T-helper 2 cell treated with Interferon-gamma antibody and Interleukin-4, amounts not matched to agents 5 μg/mL and 100 μg/mL, for 36 hours (primary cell): ENCODE results near the gene OR12D1.
"Not testable (repeated sequence)": the region's sequence is repeated elsewhere in the genome, so short reads cannot be mapped to it uniquely, and the experiment has no call there.

Source experiments
- DNase-seq: peaks from one replicate; pipeline ENCODE4 v3.0.0; 2021; ENCODE audit warnings: low spot score
- H3K27ac Mint-ChIP-seq: one replicate; pipeline ENCODE4 v1.8.0; 2021; ENCODE audit warnings: mild to moderate bottlenecking, mixed read lengths
- H3K27me3 Mint-ChIP-seq: one replicate; pipeline ENCODE4 v1.8.0; 2021; ENCODE audit warnings: low read depth, mixed read lengths
- H3K36me3 Mint-ChIP-seq: one replicate; pipeline ENCODE4 v1.8.0; 2021; ENCODE audit warnings: low read depth, mixed read lengths
- H3K4me1 Mint-ChIP-seq: one replicate; pipeline ENCODE4 v1.8.0; 2021; ENCODE audit warnings: low read depth, mixed read lengths
- H3K4me3 Mint-ChIP-seq: one replicate; pipeline ENCODE4 v1.8.0; 2022; ENCODE audit warnings: mild to moderate bottlenecking, moderate library complexity, mixed read lengths
- H3K9me3 Mint-ChIP-seq: one replicate; pipeline ENCODE4 v1.8.0; 2021; ENCODE audit warnings: mixed read lengths

Gene OR12D1

DNA sequence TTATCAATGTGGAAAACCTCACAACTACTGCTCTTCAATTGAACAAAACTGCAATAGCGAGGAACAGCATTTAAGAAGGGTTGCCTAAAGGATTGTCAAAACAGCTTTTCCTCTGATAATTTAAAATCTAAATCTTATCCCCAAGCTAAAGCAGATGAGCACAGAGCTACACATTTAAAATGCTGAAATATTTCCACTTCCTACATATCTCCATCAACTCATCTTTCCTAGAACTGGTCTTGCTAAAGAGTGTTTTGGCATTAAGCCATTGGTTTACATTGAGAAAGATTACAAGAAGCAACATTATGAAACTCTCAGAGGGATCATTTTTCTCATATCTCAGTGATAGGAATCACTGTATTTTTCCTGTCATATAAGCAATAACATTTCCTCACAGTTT is 28.0 kb downstream of the OR12D1 start:
- no peaks in the 10 kb centered on the region for H3K9me3 Mint-ChIP-seq
- H3K4me1 Mint-ChIP-seq: no peaks in the 10 kb centered on the region
- DNase-seq: no peak
- H3K36me3 Mint-ChIP-seq: no peaks in the 10 kb centered on the region
- H3K4me3 Mint-ChIP-seq: no peak overlapping the region
- H3K27ac Mint-ChIP-seq: no peak overlapping the region
- H3K27me3 Mint-ChIP-seq: peaks cover 2% of the 10 kb centered on the region

DNA sequence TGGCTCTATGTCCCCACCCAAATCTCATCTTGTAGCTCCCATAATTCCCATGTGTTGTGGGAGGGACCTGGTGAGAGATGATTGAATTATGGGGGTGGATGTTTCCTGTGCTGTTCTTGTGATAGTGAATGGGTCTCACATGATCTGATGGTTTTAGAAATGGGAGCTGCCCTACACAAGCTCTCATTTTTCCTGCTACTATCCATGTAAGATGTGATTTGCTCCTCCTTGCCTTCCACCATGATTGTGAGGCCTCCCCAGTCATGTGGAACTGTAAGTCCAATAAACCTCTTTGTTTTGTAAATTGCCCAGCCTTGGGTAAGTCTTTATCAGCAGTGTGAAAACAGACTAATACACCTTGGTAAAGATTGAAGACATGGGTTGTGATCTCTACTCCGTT is 29.3 kb downstream of the OR12D1 start:
- H3K27me3 Mint-ChIP-seq, H3K4me3 Mint-ChIP-seq, DNase-seq, H3K36me3 Mint-ChIP-seq, H3K27ac Mint-ChIP-seq, H3K4me1 Mint-ChIP-seq, H3K9me3 Mint-ChIP-seq: not testable (repeated sequence)

DNA sequence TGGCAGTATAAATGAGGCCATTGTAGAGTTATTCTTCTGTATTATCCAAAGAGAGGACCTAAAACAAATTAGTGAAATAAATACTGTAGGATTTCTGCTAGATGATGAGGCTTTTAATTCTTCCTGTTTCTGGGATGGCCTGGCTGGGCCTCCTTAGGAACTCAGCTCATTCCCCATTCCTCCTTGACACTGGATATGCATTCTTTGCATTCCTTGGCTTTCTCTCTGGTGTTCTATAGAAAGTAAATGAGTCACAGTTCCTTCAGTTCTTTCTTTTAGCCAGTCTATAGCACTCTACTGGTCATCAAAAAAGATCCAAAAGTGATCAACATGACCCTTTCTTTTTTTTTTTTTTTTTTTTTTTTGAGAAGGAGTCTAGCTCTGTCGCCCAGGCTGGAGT is 32.9 kb downstream of the OR12D1 start:
- Mint-ChIP-seq H3K36me3 (no peaks in the 10 kb centered on the region), H3K9me3 (peaks cover 5% of the 10 kb centered on the region), H3K4me3 (no peak overlapping the region), H3K4me1 (no peaks in the 10 kb centered on the region), H3K27me3 (peaks cover 5% of the 10 kb centered on the region), H3K27ac (no peak overlapping the region)
- DNase-seq: no peak

DNA sequence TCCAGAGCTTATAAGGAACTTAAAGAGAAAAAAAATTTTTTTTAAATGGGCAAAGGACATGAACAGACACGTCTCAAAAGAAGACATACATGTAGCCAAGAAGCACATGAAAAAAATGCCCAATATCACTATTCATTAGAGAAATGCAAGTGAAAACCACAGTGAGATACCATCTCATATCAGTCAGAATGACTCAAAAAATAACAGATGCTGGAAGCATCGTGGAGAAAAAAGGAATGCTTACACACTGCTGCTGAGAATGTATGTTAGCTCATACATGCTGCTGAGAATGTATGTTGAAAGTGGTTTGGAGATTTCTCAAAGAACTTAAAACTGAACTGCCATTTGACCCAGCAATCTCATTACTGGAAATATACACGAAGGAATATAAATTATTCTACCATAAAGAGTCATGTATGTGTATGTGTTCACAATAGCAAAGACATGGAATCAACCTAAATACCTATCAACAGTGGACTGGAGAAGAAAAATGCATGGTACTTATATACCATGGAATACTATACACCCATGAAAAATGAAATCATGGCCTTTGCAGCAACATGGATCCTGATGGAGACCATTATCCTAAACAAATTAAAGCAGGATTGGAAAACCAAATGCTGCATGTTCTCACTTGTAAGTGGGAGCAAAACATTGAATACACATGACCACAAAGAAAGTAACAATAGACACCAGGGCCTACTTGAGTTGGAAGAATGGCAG is 36.9 kb downstream of the OR12D1 start:
- peaks cover 5% of the 10 kb centered on the region for H3K9me3 Mint-ChIP-seq
- no peak for DNase-seq
- H3K4me1 Mint-ChIP-seq: no peaks in the 10 kb centered on the region
- H3K4me3 Mint-ChIP-seq: no peak overlapping the region
- peaks cover 9% of the 10 kb centered on the region for H3K27me3 Mint-ChIP-seq
- no peaks in the 10 kb centered on the region for H3K36me3 Mint-ChIP-seq
- no peak overlapping the region for H3K27ac Mint-ChIP-seq

DNA sequence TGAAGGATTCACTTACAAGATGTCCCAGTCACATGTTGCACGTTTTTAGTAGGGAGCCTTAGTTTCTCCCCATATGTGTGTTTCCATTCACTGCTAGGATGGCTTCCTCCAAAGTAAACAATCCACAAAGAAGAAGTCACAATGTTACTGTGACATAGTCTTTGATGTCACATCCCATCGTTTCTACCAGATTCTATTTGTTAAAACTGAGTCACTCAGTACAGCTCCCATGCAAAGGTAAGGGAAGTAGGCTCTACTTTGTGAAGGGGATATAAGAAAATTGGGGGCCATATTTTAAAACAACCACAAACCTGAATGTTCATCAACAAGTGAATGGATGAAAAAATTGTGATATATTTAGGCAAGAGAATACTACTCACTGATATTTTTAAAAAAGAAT is 42.2 kb downstream of the OR12D1 start, which contains the start of the genes OR11A1 and OR2H1:
Gene OR11A1, minus strand, starts transcription at position 101 of the 400 bp plus-strand sequence. CDS start 29,430 bp downstream, outside the sequence.
Gene OR2H1, plus strand, starts transcription at position 185 of the 400 bp plus-strand sequence. CDS start 4,615 bp downstream, outside the sequence.
- Mint-ChIP-seq H3K4me1 (no peaks in the 10 kb centered on the region), H3K36me3 (no peaks in the 10 kb centered on the region), H3K27ac (no peak within 1 kb of the TSS), H3K27me3 (peaks cover 20% of the 10 kb centered on the region), H3K4me3 (no peak within 1 kb of the TSS), H3K9me3 (no peaks in the 10 kb centered on the region)
- DNase-seq: no peak

DNA sequence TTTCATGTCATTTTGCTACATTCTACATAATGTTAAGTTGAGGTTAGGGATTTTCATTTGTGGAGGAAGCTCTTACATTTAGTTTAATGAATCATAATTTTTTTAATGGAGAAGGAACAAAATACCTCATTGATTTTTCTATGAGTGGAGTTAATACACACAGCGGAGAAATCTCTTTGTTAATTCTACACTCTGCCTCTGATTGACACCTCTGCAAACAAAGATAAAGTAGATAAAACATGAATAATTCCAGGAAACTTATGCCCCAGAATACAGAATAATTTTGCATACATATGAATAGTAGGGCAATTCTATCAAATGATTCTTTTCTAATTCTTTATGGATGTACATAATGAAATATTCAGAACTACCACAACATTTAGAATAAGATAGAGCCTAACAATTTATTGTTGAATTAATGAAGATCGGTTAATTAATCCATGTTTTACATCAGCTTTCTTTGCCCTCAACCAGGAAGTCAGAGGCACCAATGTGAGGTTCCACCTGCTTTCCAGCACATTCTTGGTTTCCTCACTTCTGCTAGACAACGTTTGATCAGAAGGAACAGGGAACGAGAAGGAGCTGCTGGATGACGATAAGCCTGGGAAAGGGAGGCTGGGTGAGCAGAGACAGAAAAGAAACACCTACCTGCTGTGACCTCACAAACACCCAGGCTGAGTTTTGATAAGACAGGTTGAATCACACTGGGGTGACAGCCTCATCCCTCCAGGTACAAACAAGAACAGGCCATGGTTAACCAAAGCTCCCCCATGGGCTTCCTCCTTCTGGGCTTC is 46.5 kb downstream of the OR12D1 start:
- Mint-ChIP-seq H3K4me1 (no peaks in the 10 kb centered on the region), H3K9me3 (no peaks in the 10 kb centered on the region), H3K4me3 (no peak overlapping the region), H3K27me3 (peaks cover 16% of the 10 kb centered on the region), H3K36me3 (no peaks in the 10 kb centered on the region), H3K27ac (no peak overlapping the region)
- DNase-seq: no peak

DNA sequence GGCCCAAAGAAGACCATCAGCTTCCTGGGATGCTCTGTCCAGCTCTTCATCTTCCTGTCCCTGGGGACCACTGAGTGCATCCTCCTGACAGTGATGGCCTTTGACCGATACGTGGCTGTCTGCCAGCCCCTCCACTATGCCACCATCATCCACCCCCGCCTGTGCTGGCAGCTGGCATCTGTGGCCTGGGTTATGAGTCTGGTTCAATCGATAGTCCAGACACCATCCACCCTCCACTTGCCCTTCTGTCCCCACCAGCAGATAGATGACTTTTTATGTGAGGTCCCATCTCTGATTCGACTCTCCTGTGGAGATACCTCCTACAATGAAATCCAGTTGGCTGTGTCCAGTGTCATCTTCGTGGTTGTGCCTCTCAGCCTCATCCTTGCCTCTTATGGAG is 47.3 kb downstream of the OR12D1 start:
- no peaks in the 10 kb centered on the region for H3K4me1 Mint-ChIP-seq
- no peaks in the 10 kb centered on the region for H3K9me3 Mint-ChIP-seq
- DNase-seq: no peak
- peaks cover 20% of the 10 kb centered on the region for H3K27me3 Mint-ChIP-seq
- no peak overlapping the region for H3K27ac Mint-ChIP-seq
- no peaks in the 10 kb centered on the region for H3K36me3 Mint-ChIP-seq
- H3K4me3 Mint-ChIP-seq: no peak overlapping the region

DNA sequence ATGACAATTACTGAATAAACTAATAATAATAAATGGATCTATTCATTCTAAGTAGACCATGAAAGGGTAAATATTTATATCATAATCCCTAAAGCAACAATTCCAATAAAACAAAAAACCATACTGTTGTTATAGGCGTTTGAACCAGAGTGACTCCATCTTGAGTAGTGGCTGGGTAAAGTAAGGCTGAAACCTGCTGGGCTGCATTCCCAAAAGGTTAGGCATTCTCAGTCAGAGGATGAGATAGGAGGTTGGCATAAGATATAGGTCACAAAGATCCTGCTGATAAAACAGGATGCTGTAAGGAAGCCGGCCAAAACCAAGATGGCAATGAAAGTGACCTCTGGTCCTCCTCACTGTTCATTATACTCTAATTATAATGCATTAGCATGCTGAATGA is 50.6 kb downstream of the OR12D1 start:
- Mint-ChIP-seq H3K27ac (no peak overlapping the region), H3K36me3 (no peaks in the 10 kb centered on the region), H3K4me3 (no peak overlapping the region), H3K27me3 (peaks cover 13% of the 10 kb centered on the region), H3K9me3 (no peaks in the 10 kb centered on the region), H3K4me1 (no peaks in the 10 kb centered on the region)
- no peak for DNase-seq

DNA sequence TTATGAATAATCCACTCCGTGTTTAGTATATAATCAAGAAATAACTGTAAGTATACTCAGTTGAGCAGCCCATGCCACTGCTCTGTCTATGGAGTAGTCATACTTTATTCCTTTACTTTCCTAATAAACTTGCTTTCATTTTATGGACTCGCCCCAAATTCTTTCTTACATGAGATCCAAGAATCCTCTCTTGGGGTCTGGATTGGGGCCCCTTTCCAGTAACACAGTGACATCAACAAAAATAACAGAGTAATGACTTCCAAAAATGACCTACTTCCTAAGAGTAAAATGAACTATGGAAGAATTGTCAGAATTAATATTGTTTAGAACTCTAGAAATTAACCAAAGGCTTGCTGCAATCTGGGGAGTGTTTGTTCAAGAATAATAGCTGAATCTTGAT is 51.1 kb downstream of the OR12D1 start:
- Mint-ChIP-seq H3K4me3 (no peak overlapping the region), H3K4me1 (no peaks in the 10 kb centered on the region), H3K27ac (no peak overlapping the region), H3K27me3 (peaks cover 13% of the 10 kb centered on the region), H3K36me3 (no peaks in the 10 kb centered on the region), H3K9me3 (no peaks in the 10 kb centered on the region)
- no peak for DNase-seq

DNA sequence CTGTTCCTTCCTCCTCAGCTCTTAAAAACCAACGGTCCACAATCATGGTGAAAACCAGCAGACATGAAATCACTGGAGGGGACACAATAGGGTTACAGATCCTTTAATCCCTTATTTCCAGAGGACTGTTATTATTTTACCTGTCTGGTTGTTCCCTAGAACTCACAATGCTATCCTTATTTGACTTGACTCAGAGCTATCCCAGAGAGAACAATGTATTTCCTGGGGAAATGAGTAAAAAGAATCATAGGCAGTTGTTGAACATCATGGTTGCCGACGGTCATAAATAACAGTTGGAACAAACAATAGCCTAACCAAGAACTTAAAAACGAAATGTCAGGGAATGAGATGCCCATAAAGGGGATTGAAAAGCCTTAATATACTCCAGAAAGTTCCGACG is 51.5 kb downstream of the OR12D1 start:
- H3K36me3 Mint-ChIP-seq: no peaks in the 10 kb centered on the region
- H3K4me3 Mint-ChIP-seq: no peak overlapping the region
- H3K27ac Mint-ChIP-seq: no peak overlapping the region
- DNase-seq: no peak
- no peaks in the 10 kb centered on the region for H3K9me3 Mint-ChIP-seq
- H3K27me3 Mint-ChIP-seq: peaks cover 9% of the 10 kb centered on the region
- no peaks in the 10 kb centered on the region for H3K4me1 Mint-ChIP-seq
